Left hindlimb (tissue), 1 donor: Measurements from ENCODE around the gene SOX14.

Source experiments
- DNase-seq: peaks from one replicate; pipeline ENCODE4 v3.0.0-alpha.2; 2018

The SOX14 gene

GRCh38 chr3:137764001-137764433, at the start of gene SOX14:
Gene SOX14, plus strand, starts transcription at chr3:137764315. Its CDS starts 470 bp downstream, at chr3:137764785.
- no peak for DNase-seq

GRCh38 chr3:137714551-137714950, 49.6 kb upstream of the SOX14 start:
- DNase-seq = no peak

GRCh38 chr3:137724240-137724639, 39.9 kb upstream of the SOX14 start:
- DNase-seq = no peak

DNA sequence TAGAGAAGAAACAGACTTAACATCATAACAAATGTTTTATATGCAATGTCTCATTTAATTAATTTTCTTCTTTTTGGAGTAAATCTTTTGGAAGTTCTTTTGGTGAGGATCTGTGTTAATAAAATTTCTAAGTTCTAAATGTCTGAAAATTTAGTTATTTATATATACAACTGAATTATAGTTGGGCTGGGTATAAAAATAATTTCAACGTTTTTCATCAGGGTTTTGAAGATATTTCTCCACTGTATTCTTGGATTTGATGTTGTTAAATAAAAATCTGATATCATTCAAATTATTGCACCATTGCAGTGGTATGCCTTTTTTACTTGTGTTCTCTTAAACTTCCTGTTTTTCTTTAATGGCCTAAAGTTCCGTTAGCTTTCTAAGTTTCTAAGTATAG, 26.9 kb upstream of the SOX14 start:
- no peak for DNase-seq

GRCh38 chr3:137738710-137739109, 25.4 kb upstream of the SOX14 start:
- DNase-seq = no peak

DNA sequence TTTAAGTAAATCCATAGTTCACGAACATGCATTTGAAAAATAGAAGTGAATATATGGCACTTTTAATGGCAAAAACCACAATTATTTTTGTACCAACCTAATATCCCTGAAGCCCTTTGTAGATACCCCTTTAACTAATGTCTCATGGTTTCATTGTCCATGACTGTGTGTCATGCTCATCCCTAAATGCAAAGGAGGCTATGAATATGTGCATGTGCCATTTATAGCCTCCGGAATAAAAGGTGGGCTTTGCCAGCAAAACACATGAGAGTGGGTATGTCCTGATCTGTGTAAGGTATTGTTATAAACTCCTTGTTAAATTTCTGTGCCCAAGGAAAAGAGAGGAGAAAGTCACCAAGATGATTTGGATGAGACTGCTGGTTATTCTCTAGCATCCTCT, 20.5 kb upstream of the SOX14 start:
- no peak for DNase-seq

GRCh38 chr3:137746808-137747207, 17.3 kb upstream of the SOX14 start:
- no peak for DNase-seq

- DNase-seq = no peak
Observed at GRCh38 chr3:137759505-137759904, 4.6 kb upstream of the SOX14 start.

DNA sequence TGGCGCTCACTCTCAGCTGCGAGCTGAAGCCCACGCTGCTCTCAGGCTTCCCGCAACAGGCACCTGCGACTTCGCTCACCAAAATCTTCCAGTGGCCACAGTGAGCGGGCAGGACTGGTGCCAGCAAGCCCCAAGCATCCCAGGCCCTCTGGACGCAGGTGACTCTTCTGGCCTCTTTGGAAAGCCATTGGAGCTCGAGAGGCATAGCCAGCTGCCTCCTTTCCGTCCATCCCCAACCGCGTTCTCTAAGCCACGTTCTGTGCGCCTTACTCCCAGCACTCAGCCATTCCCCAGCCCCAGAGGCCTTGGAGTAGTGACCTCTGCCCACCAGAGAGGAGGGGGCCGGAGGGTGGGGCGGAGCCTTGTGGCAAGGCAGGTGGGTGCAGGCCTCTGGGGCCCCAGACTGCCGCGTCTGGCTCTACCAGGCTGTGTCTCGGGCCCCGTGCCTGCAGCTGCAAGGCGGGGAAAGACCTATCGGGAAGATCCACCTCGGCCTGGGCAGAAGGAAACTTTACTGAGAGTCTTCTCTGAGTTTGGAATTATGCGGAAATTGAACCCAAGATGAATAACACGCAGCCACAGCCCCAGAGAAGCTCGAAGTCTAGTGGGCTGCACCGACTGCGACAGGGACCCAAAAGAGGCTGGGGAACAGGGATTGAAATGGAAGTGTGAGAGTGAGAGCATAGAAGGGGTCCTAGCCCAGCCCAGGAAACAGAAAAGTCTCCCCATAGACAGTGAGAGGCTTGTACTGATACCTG, 3.6 kb upstream of the SOX14 start:
- no peak for DNase-seq

DNA sequence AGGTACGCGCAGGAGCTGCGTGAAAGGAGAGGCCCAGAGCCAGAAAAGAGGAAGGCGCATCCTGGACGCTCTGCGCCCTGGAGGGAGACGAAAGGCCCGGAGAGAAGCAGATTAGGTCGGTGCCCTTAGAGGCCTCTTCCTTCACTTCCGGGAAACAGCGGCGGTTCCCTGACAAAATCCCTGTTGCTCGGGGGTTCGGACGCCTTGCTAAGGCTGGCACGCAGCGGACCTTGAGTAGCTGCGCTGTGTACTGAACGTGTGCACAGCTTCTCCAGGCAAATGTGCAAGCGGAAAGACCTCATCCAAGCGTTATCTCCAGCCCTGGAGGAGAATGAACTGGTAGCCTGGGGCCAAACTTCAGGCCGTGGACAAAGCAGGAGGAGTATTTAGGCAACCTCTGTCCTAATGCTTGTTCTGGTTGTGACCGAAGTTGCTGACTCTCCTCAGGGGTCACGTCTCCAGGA, 3.0 kb upstream of the SOX14 start:
- no peak for DNase-seq

DNA sequence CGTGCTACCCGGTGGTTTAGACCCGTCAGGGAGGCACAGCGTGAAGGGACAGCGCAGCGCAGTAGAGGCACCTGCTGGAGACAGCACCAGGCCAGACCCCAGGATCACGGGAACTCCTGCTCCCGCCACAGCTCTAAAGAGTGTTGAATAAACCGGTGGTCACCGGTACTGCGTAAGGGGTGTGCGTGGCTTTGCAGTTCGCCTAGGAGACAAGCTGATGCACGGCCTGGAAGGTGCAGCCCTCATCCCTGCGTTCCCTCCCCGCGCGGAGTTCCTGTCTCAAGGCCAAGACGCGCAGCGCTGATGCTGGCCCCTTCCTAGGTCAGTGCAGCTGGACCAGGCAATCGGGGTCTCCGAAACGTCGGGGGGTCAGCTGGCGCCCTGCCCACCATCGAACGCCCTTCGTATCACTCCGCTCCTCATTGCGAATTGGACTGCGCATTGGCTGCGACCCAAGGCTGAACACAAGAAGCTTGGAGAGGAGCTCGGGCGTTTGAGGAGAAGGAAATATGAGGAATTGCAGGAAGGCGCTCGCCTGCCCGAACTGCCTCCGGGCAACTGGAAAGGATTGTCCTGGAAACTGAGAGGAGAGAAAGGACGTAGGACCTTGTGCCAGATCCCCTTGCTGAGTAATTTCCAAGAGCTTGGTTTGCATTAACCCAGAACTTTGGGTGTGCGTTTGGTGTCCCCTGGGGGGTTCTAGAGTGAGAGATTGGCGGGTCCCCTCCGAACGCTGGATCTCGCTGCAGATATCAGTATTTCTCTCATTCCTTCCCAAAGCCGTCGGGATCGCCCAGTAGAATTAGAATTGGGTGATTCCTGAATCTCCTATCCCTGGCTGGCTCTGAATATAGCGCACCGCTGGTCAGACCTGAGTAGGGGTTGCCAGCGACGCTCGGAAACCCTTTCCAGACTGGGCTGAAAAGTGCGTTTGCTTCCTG, 2.3 kb upstream of the SOX14 start:
- DNase-seq = no peak

DNA sequence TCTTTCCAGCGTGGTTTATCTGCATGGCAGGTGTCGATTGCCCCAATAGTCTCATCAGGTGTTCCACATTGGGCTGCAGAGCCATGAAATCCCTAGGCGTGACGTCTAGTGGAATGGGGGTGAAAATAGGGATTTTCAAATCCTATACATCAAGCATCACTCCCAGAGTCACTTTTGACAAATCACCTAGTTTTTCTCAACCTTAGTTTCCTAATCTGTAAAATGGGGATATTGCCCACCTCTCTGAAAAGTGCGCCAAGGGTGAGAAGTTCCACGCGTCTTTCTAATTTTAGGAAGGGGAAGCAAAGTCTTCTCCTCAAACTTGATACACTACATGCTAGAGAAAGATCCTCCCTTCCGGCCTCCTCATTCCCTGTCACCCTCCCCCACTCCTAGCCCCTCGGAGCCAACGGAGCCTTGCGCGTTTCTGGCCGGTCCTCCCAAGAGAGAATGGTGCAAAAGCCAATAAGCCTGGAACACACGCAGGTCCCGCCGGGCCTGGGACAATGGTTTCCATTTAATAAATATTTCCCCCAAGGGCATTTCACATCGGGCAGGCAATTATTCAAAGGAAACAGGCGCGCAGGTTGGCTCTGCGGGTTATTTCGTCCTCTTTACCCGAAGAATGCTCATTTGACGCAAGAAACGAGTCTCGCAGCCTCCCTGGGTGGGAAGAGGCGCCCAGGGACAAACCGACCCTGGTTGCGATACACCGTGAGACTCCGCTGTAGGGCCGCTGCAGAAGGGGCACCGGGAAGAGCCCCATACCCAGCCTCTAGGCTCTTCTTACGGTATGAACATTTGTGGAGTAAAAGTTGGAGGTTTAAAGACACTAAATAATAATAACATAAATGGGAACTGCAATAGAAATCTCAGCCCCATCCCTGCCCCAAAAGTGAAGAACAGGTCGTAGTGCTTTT, 1.2 kb upstream of the SOX14 start:
- no peak for DNase-seq

DNA sequence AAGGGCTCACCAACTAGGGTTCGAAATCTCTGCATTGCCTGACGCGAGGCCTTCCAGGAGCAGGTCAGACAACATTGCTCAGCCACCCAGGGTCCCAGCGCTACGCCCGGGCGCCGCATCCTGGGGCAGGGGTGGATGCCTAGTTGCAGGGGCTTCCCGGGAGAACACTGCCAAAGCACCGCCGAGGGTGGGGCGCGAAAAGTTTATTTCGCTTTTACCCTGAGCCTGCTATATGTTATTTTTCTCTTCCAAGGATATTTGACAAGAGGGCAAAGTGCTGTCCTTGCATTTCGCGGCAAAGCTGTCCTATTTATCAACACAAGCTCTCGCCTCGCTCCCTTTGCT, 549 bp upstream of the SOX14 start:
- no peak for DNase-seq

DNA sequence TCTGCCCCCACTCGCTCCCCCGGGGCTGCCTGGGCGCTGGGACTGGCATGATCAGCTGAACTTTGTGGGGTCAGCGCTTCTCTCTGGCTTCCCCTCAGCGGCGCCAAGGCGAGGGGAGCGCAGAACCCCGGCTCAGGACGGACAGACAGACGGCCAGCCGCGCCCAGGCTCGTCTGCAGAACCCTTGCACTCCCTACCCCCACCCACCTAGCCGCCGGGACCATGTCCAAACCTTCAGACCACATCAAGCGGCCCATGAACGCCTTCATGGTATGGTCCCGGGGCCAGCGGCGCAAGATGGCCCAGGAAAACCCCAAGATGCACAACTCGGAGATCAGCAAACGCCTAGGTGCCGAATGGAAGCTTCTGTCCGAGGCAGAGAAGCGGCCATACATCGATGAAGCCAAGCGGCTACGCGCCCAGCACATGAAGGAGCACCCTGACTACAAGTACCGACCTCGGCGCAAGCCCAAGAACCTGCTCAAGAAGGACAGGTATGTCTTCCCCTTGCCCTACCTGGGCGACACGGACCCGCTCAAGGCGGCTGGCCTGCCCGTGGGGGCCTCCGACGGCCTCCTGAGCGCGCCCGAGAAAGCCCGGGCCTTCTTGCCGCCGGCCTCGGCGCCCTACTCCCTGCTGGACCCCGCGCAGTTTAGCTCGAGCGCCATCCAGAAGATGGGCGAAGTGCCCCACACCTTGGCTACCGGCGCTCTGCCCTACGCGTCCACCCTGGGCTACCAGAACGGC, 621 bp downstream of the SOX14 start:
- no peak for DNase-seq

GRCh38 chr3:137765310-137766033, 1.4 kb downstream of the SOX14 start:
- DNase-seq = no peak

- no peak for DNase-seq
Observed at GRCh38 chr3:137766041-137766875, 2.1 kb downstream of the SOX14 start.

DNA sequence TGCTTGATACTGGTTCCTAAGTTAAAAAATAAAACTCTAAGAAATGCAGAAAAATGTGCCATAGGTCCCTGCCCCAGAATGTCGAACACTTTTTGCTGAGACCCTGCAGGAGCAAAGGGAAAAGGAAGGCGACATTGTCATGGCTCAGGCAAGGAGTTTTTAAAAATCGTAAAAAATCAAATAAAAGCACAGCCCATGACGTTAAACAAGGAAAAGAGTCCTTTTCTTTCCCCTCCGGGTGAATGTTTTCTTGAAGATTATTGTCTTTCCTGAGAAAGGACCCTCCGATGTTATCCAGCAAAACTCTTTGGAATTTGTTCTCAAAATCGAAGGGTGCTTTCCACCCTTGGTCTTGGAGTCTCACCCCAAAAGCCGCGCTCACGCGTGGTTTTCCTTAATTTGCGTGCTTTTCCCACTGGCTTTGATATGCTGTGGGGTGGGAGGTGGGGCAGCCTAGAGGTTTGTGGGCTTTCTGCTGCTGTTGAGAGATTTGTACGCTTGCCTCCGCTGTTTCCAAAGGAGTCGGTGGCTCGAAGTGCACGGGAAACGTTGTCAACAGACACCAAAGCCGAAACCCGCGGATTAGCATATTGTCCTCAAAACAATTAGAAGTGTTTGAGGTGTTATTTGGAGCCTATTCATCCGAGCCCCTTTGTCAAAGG, 2.9 kb downstream of the SOX14 start:
- no peak for DNase-seq

GRCh38 chr3:137767538-137768360, 3.6 kb downstream of the SOX14 start:
- no peak for DNase-seq
